HG02981 (cell line): Measurements from ENCODE around the gene TET3.

Source experiments
- ATAC-seq: cut with Tn5 transposase; IDR thresholded peaks from one replicate; pipeline ENCODE4 v1.9.1; 2021; ENCODE audit warnings: mild to moderate bottlenecking, moderate library complexity; ENCODE audit not compliant: unreplicated experiment

TET3 gene

DNA sequence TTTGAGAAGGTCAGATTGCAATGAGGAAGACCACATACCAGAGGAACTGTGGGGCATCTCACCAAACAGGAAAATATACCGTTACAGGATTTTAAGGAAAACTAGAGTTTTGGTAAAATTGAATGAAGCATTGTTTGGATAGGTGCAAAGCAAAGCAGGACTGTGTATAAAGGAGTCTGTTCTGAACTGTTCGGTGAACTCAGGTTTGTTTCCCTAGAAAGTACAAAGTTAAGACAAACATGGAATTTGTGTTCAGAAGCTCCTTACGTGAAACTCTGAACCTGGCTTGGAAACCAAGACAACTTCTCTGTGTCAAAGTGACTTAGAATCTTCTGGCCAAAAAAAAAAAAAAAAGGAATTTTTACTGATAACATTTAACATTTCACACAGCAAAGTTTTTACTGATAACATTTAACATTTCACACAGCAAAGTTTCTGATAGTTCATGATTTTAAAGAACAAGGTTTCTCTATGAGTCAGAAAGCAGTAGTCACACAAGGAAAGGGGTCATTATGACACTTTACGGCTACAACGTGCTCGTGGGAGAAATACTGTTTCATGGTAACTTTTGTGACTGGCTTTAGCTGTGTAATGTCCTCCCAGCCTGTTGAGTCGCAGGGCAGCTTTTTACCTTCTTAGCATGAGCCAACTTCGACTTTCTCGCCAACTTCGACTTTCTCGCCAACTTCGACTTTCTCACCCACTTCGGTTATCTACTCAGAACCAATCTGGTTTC lies 21.2 kb upstream of the TET3 start:
- ATAC-seq = peak; percentile 64

DNA sequence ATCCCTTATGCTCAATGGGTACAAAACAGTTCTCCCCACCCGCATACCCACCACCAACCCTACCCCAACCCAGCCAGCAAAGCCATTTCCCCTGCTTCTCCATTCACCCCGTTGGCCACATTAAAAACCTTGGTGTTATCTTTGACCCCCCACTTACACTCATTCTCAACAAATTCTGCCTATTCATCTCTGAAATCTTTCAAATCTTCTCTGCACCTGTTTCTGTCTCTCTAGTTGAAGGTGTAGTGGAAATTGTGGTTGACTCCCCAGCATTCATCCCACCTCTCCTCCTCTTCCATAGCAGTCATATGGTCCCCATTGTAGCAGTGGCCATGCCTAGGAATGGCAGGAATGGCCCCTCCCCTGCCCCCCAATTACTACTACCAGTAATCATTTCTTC lies 20.5 kb upstream of the TET3 start:
- ATAC-seq = no peak

GRCh38 chr2:73965053-73965452 lies 19.7 kb upstream of the TET3 start:
- ATAC-seq = no peak

DNA sequence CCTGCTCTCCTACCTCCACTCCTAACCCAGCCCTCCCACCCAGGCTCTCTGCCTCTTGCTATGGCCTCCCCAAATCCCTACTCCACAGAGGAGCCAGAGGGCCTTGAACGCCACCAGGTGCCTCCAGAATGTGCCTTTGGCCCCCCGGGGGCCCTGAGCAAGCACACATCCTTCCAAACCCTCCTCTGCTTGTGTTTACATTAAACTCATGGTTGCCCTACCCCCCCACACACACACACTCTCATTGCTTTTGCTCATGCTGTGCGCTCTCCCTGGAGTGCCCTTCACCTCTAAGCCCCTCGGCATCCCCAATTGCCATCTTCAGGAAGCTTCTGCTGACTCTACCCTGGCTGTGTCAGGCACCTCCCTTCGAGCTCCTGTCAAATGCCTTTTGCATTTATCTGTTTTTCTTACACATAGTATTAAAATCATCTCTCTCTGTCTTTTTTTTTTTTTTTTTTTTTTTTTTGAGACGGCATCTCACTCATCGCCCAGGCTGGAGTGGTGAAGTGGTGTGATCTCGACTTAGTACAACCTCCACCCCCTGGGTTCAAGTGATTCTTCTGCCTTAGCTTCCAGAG lies 16.3 kb upstream of the TET3 start:
- ATAC-seq = no peak

GRCh38 chr2:73969356-73969755 lies 15.4 kb upstream of the TET3 start:
- no peak for ATAC-seq

GRCh38 chr2:73970141-73970803 lies 14.4 kb upstream of the TET3 start:
- no peak for ATAC-seq

DNA sequence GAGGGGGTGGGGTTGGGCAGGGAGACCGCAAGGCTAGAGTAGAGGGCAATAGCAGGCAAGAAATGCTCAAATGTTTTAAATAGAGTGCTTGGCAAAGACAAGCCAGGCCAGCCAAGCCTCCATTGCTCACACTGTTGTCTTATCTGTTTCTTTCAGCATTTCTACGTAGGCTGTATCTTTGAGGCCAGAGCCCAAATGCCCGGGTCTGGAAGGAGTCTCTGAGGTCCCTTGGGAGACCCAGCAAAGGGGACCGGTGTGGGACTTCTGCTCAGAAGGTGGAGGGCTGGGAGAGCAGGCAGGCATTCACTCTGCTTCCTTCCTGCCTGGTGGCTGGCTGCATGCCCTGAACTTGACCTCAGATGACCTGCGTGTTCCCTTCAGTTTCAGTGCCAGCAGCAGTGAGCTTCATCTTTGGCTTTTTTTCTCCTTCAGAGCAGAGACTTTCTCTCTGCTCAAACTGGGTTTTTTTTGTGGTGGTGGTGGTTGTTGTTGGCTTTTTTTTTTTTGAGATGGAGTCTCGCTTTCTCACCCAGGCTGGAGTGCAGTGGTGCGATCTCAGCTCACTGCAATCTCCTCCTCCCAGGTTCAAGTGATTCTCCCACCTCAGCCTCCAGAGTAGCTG lies 13.7 kb upstream of the TET3 start:
- ATAC-seq = peak; percentile 77

DNA sequence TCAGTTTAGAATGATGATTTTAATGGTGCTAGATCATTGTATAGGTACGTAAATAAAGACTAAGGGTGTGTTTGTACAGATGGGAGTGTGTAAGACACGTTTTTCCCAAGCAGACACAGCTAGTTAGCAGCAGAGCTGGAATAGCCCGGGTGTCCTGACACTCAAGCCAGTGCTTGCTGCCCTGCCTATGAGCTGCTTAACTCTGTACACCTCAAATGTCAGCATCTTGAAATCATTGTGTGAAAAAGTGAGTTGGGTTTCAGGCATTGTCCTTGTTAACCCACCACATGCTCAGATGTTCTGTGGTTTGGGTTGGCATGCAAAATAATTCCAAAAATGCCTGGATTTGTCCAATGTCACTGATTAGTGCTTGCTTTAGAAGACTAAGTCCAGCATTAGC lies 13.0 kb upstream of the TET3 start:
- no peak for ATAC-seq

DNA sequence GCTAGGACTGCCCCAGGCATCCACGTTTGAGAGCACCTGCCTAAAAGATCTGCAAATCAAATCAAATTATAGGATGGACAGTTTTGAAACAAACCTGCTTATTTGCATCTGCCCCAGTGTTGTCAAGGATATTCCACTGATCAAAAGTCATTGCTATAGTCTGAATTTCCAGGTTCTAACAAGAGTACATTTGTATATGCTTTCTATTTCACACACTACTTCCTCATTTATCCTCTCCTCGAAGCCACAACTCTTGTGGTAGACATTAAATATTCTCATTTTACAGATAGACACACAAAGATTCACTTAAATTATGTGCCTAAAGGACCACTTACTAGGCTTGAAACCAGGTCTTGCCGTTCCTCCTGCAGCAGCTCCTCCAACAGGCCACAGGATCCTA lies 11.9 kb upstream of the TET3 start:
- ATAC-seq = no peak

- no peak for ATAC-seq
These were observed 9.0 kb upstream of the TET3 start for GRCh38 chr2:73975731-73976130.

DNA sequence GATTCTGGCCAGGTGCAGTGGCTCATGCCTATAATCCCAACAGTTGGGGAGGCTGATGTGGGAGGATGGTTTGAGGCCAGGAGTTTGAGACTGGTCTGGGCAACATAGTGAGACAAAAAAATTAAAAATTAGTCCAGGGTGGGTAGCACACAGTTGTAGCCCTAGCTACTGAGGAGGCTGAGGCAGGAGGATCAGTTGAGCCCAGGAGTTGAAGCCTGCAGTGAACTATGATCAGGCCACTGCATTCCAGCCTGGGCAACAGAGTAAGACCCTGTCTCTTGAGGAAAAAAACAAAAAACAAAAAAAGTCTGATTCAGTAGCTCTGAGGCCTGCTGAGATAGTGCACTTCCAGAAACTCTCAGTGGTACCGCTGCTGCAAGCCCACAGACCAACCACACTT lies 7.9 kb upstream of the TET3 start:
- ATAC-seq = no peak

DNA sequence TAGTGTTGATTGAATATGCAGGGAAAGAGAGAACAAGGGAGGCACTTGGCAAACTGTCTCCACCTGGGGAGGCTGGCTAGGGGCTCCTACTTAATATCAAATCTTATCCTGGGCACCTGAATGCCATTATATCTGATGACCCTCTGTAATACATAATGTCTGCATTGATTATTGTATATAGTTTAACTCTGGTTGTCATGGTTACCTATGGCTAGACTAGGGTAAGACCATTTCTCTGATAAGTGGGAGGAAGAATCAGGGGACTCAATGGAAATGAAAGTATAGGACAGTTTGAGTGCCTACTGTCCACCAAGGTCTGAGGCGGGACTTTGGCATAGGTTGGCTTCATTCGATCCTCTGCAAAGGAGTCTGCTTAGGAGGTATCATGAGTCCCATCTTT lies 7.2 kb upstream of the TET3 start:
- no peak for ATAC-seq

DNA sequence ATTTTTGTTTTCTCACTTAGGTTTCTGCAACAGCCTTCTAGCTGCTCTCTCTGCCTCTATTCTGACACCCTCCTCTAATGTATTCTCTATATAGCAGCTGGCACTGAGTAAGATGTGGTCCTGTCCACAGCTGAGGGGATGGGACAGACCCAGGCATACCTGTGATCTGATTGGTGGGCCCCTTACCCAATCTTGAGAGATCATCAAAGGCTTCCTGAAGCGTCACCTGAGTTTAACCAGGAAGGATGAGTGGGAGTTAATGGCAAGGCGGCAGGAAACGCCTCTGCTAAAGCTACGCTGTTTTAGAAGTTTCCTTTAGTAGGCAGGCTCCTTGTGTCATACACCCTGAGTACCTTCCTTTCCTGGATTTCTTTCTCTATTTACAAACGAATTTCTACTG lies 5.7 kb upstream of the TET3 start:
- ATAC-seq = no peak

DNA sequence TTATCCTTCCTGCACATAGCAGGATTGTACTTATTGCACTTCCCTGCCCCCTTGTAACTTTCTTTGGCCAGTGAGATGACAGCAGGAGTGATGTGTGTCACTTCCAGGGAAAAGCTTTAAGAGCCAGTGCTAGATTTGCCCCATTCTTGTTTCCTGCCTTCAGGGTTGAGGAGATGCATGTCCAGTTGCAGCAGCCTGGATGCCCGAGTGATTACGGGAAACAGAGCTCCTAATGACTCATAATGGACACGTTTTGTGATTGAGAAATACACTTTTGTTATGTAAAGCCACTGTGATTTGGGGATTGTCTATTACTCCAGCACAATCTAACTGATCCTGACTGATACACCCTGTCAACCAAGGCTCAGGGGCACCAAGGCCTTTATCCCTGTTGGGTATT lies 5.0 kb upstream of the TET3 start:
- no peak for ATAC-seq

GRCh38 chr2:73980566-73980965 lies 4.1 kb upstream of the TET3 start:
- ATAC-seq = no peak

GRCh38 chr2:73981081-73982001 lies 3.4 kb upstream of the TET3 start:
- no peak for ATAC-seq

GRCh38 chr2:73982140-73982617 lies 2.5 kb upstream of the TET3 start:
- ATAC-seq = no peak

GRCh38 chr2:73983322-73984202 lies 1.1 kb upstream of the TET3 start:
- ATAC-seq = no peak

DNA sequence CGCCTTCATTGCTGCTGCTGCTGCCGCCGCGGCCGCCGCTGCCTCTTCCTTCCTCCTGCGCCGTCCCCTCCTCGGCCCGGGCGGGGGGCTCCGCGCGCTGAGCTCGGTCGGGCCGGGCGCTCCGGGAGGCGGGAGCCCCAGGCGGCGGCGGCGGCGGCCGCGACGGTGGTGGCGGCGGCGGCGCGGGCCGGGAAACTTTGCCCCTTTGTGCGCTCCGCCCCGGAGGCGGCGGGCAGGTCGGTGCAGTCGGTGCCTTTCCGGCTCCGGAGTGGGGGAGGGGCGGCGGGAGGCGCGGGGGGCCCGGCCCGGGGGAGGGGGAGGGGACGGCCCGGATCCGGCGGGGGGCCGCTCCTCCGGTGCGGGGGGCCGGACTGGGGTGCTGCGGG lies 205 bp downstream of the TET3 start:
- peak; percentile 16 for ATAC-seq
